Adrenal gland (tissue), 5 donors: ENCODE measurements around the gene TBC1D1.

Source experiments
- CTCF ChIP-seq, 6 experiments: fragments of 450-650 bp in 4 of 6; fragments of 200-600 bp in 2 of 6; sonication (generic) in 1 of 6; IDR thresholded peaks; 1 replicate in 5 of 6; 2 replicates in 1 of 6; pipeline versions ENCODE4 v1.5.1 to v1.8.0; 2016 to 2021; ENCODE audit warnings: antibody characterized with exemption in 6 of 6, mild to moderate bottlenecking in 2 of 6, moderate library complexity in 1 of 6
- POLR2A ChIP-seq, 2 donors: fragments of 450-650 bp; IDR thresholded peaks; one replicate each; pipeline ENCODE4 v1.6.1; 2017; ENCODE audit warnings: antibody characterized with exemption in 2 of 2, mild to moderate bottlenecking in 2 of 2, moderate library complexity in 1 of 2
- donor health status: DM: no; HTN: no; CAD: no.

- TF ChIP-seq POLR2A (IDR thresholded peaks at IDR 0.05): no peak
- TF ChIP-seq CTCF (IDR thresholded peaks at IDR 0.05): no peak
Measured at GRCh38 chr4:38016698-38017097, 125.8 kb downstream of the TBC1D1 start.
